HG03378 (cell line): ENCODE results near the gene SRMS.

Experiments used
- ATAC-seq: cut with Tn5 transposase; IDR thresholded peaks from one replicate; pipeline ENCODE4 v1.9.1; 2021; ENCODE audit warnings: mild to moderate bottlenecking, moderate library complexity; ENCODE audit not compliant: unreplicated experiment

The SRMS gene

GRCh38 chr20:63547725-63548480, at the start of gene SRMS:
TSS of gene SRMS (minus strand) at chr20:63547749. CDS start at chr20:63547463, 286 bp downstream.
- ATAC-seq = no peak

- ATAC-seq = no peak
Measured at GRCh38 chr20:63596423-63596822, 48.9 kb upstream of the SRMS start.

- ATAC-seq = no peak
Measured at GRCh38 chr20:63595416-63596127, 48.0 kb upstream of the SRMS start.

- ATAC-seq = no peak
Measured at GRCh38 chr20:63594043-63594561, 46.6 kb upstream of the SRMS start.

GRCh38 chr20:63592661-63593060, 45.1 kb upstream of the SRMS start:
- no peak for ATAC-seq

GRCh38 chr20:63591786-63592355, 44.3 kb upstream of the SRMS start:
- ATAC-seq = no peak

- no peak for ATAC-seq
Measured at GRCh38 chr20:63591147-63591533, 43.6 kb upstream of the SRMS start.

GRCh38 chr20:63590218-63591146, 42.9 kb upstream of the SRMS start:
- no peak for ATAC-seq

GRCh38 chr20:63589261-63590217, 42.0 kb upstream of the SRMS start:
- ATAC-seq = no peak

- no peak for ATAC-seq
Measured at GRCh38 chr20:63588641-63589041, 41.1 kb upstream of the SRMS start.

- ATAC-seq = no peak
Measured at GRCh38 chr20:63587776-63588591, 40.4 kb upstream of the SRMS start.

- ATAC-seq = no peak
Measured at GRCh38 chr20:63587256-63587655, 39.7 kb upstream of the SRMS start.

GRCh38 chr20:63586797-63587196, 39.2 kb upstream of the SRMS start:
- ATAC-seq = no peak

- no peak for ATAC-seq
Measured at GRCh38 chr20:63585616-63586565, 38.3 kb upstream of the SRMS start.

GRCh38 chr20:63582382-63583063, 35.0 kb upstream of the SRMS start:
- no peak for ATAC-seq

- ATAC-seq = no peak
Measured at GRCh38 chr20:63580796-63581461, 33.4 kb upstream of the SRMS start.
